ENCODE measurements around the gene PIK3R4. TPM values are rescaled to one million over a fixed set of nuclear protein-coding genes. Genes with fewer than 3 reads are reported as not detected.

The PIK3R4 gene
- total RNA-seq, 1 donor from 2014 or later = 21.9 TPM

DNA sequence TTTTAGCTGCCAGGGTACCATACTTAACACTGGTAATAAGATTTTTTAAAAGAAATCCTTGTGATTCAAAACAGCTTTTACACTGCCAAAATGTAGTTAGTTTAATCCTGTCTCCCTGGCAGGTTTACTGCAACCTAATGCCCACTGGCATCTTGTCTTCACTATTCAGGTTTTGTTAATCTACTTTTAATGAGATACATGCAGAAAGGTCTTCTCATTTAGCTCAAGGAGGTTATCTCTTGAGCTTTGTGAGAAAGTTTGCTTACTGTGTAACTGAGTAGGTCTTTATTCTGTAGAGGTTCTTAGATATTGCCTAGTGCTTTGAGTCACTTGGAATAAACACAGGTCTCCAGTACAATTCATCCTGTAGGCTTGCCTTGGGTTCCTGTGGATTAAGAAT, 110.7 kb downstream of the PIK3R4 start:
- no peak for DNase-seq (ENCODE audit: extremely low spot score, unreplicated experiment)
- Mint-ChIP-seq H3K27me3 (ENCODE audit: unreplicated experiment) (peaks cover 17% of the 10 kb centered on the region), H3K36me3 (ENCODE audit: unreplicated experiment) (no peaks in the 10 kb centered on the region), H3K4me3 (ENCODE audit: unreplicated experiment) (no peak overlapping the region), H3K4me1 (ENCODE audit: unreplicated experiment) (no peaks in the 10 kb centered on the region), H3K27ac (ENCODE audit: unreplicated experiment) (no peak overlapping the region), H3K9me3 (ENCODE audit: unreplicated experiment) (no peaks in the 10 kb centered on the region)
- TF ChIP-seq CTCF (IDR thresholded peaks at IDR 0.05) = no peak

GRCh38 chr3:130635285-130635684, 111.3 kb downstream of the PIK3R4 start:
- H3K27ac Mint-ChIP-seq (ENCODE audit: unreplicated experiment) = no peak overlapping the region
- no peak for TF ChIP-seq CTCF (IDR thresholded peaks at IDR 0.05)
- no peaks in the 10 kb centered on the region for H3K36me3 Mint-ChIP-seq (ENCODE audit: unreplicated experiment)
- no peak for DNase-seq (ENCODE audit: extremely low spot score, unreplicated experiment)
- peaks cover 17% of the 10 kb centered on the region for H3K27me3 Mint-ChIP-seq (ENCODE audit: unreplicated experiment)
- no peaks in the 10 kb centered on the region for H3K9me3 Mint-ChIP-seq (ENCODE audit: unreplicated experiment)
- no peaks in the 10 kb centered on the region for H3K4me1 Mint-ChIP-seq (ENCODE audit: unreplicated experiment)
- H3K4me3 Mint-ChIP-seq (ENCODE audit: unreplicated experiment) = no peak overlapping the region

Other genes starting within 250 kb of the PIK3R4 start
- gene COL6A6, start 229.7 kb downstream of the PIK3R4 start, total RNA-seq = not detected in 2 replicates
- 68.3 and 69.2 TPM in 2 replicates for gene ATP2C1, start 147.3 kb upstream of the PIK3R4 start, total RNA-seq

Data from osteocyte (in vitro differentiated cells).